NCI-H69 (cell line): ENCODE results near the gene FAM20C.
"Not testable (repeated sequence)": the region's sequence is repeated elsewhere in the genome, so short reads cannot be mapped to it uniquely, and the experiment has no call there.

Experiments used
- DNase-seq: peaks from one replicate; lab custom pipeline; 2025; lab: John Stamatoyannopoulos, UW

FAM20C gene

DNA sequence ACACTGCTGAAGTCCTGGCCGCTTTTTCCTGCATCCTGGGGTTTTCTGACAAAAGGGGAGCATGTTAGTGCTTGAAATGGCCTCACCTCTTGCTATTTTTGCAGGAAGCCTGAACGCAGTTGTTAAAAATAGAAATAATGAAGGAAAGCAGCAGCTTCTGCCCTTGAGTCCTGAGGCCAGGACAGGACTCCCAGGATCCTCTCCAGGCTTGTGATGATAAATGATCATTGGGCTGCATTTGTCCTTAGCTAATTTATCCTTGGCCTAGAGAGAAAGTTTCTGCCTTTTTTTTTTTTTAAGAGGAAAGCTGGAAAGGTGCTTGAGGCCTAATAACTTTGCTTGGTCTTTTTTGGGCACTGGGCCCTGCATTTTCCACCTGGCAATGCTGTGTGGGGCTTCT, 17.7 kb upstream of the FAM20C start:
- no peak for DNase-seq

DNA sequence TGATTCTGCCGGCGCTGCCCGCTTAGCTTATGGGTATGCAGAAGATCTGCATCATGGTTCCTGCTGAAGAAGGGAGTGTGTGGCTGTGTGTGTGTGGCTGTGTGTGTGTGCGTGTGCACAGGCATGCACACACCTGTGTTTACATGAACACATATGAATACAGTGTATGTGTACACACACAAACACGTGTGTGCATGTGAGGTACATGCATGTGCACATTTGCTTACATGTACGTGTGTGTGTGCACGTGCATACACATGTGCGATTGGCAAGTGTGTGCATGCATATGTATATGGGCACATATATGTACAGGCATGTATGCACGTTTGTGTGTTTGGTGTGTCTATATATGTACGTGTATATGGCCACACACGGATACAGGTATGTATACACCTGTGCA, 16.4 kb upstream of the FAM20C start:
- DNase-seq = no peak

DNA sequence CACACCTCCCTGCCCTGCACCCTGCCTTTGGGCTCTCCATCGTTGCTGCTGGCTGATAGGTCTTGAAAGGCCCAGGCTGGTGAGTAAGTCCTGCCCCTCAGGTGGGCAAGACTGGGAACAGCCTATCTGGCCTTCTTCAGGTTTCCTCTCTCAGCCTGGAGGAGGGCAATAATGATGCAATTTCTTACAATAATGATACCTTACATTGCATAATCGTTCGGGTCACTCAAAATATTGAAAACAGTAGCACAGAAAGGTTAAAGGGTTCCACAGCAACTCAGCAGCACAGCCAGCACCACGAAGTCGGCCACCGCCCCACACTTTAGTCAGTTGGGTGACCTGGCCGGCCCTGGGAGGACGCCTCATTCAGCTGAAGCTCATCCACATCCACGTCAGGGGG, 16.0 kb upstream of the FAM20C start:
- DNase-seq = no peak

DNA sequence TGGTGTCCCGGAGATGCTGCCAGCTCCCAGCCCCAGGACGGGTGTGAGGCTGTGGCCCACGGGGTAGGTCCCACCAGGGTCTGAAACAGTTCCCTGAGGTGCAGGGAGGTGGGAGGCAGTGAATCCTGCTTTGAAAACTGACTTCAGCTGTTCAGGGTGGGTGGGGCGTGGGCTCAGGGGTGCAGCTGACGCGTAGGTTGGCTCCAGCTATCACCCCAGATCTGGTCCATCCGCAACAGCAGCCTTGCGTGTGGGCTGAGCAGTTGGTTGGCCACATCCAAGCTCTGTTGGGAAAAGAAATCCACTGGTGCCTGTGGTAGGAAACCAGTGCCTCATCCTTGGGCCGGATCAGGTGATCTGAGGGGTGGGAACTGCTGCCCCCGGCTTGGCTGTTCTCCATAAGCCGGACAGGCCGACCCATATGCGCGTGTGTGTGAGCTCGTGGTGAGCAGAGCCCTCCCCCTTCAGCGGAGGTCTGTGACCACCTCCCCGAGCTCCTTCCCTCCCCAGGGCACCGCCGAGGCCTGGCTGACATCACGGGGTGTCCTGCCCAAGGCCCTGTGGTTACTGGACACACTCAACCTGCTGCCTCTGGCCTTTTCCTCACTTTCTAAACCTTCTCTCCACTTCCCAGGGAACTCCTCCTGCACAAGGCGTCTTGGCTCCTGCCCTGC, 15.4 kb upstream of the FAM20C start:
- no peak for DNase-seq

DNA sequence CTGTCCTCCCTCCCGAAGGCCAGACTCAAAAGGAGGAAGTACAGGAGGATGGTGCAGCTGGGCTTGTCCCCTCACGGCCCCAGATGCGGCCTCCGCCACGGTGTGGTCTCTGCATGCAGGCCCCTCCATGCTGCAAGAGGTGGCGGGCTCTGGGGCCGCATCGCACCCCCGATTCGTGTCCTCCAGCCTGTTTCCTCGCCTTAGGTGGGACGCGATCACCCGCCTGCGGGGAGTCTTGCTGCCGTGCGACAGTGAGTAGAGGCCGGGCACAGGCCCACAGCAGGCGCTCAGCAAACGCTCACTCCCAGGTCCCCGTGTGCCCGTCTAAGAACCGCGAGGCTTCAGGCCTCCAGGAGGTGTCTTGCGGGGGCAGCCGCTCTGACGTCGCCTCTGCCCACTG, 13.9 kb upstream of the FAM20C start:
- DNase-seq = no peak

DNA sequence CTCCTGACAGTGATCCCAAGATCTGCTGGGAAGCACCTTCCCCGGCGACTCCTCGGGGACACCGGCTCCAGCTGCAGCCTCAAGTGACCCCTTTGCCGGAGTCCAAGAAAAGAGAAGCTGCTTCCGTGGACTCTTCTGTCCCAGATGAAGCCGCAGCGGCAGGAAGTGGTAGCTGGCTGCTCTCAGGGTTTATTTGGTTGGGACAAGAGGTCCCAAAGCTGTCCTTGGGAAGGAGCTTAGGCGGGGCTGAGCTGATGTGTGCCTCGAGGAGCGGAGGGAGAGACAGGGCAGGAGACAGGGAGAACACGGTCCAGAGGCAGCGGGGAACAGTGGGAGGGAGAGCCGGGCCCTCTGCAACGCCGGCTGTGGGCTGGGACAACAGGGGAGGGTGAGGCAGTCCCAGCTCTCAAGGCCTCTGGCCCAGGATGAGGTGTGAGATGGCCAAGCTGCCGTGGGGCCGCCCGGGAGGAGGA, 13.1 kb upstream of the FAM20C start:
- no peak for DNase-seq

DNA sequence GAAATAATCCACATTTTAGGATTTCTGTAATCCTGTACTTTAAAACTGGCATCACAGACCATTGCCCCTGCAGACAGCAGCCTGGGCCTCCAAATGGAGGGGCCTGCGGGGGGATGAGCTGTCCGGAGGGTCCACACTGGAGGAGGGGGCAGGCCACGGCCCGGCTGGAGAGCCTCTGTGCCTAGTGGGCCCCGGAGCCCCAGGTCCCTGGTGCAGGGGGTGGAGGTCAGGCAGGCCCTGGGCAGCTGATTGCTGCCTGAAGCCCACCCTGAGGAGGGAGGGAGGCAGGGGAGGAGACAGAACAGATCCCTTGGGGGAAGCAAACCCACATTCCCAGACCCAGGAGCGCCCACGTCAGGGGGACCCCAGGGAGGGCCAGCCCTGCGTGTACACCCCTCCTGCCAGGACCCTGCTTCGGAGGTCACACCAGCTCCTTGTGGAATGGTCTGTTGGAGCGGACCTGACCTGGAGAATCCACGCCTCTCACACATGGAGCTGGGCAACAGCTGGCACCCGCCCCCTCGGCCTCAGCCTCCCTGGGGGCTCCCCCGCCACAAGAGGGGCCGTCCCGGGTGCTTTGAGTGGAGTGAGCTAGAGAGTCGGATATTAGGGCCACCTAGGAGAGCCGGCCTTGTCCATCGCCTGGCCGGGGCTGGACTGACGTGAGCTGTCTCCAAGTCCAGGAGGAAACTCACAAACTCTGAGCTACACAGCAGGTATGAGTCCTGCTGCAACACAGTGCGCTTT, 12.2 kb upstream of the FAM20C start:
- DNase-seq = no peak

DNA sequence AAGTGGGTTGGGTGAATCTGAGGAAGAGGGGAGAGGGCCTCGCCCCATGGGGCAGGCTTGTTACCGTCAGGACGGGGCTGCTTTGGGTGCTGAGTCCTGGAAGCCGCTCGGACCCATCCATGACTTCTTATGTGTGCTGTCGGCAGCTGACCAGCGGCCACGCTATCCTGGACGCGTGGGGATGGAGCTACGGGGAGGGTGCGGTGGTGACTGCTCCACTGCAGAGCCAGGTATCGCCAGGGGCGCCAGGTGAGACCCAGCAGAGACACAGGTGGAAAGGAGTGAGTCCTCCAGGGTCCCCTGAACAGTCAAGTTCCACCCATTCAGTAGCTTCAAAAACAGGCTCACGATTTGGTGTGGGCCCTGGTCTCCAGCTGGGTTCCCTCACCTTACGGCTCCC, 10.6 kb upstream of the FAM20C start:
- no peak for DNase-seq

DNA sequence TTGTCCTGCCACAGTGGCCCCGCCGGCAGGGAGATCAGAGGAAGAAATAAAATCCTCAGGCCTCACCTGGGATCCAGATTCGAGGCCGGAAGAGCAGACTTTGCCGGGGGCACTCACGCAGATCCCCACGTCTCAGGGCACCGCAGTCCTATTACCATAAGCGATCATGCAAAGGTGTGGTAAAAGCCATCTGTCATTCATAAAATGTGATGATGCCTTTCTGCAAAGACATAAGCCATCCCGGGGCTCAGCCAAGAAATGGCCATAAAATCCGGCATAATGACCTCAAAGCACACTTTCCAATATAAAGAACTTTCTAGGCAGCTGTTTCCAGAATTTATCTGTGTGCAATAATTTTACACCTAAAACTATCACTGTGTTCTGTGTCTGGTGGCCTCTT, 9.9 kb upstream of the FAM20C start:
- not testable (repeated sequence) for DNase-seq

DNA sequence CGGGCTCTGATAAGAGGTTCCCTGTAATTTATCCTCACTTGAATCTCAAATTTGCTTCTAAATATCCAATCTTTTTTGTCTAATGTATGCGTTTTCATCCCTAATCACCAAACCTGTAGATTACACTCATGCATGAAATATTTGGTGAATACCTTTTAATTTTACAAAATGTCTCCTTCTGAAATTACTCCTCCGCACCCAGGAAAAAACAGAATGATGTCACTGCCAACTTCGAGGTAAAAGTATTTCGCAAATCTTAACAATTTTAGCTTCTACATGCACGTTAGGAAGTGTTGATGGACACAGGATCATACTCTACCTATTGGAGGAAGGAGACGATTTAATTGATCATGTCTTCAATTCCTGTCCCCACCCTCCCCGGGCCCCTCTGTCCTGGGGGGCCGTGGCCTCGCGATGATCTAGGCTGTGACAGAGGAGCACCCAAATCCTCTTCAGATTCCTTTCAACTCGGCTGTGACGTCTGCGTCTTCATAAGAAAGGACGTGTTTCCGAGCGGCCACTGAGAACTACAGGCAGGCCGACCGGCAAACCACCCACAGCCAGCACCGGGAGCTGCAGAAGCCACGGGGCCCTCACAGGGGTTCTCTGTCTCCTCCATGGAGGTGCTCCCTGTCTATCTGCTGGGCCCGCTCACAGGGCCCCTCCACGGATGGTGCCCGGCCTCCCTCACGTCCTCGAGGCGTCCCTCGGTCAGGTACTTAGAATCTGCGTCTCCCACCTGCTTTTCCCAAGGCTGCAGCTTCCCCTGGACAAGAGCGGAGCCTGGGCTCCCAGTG, 8.7 kb upstream of the FAM20C start:
- no peak for DNase-seq

DNA sequence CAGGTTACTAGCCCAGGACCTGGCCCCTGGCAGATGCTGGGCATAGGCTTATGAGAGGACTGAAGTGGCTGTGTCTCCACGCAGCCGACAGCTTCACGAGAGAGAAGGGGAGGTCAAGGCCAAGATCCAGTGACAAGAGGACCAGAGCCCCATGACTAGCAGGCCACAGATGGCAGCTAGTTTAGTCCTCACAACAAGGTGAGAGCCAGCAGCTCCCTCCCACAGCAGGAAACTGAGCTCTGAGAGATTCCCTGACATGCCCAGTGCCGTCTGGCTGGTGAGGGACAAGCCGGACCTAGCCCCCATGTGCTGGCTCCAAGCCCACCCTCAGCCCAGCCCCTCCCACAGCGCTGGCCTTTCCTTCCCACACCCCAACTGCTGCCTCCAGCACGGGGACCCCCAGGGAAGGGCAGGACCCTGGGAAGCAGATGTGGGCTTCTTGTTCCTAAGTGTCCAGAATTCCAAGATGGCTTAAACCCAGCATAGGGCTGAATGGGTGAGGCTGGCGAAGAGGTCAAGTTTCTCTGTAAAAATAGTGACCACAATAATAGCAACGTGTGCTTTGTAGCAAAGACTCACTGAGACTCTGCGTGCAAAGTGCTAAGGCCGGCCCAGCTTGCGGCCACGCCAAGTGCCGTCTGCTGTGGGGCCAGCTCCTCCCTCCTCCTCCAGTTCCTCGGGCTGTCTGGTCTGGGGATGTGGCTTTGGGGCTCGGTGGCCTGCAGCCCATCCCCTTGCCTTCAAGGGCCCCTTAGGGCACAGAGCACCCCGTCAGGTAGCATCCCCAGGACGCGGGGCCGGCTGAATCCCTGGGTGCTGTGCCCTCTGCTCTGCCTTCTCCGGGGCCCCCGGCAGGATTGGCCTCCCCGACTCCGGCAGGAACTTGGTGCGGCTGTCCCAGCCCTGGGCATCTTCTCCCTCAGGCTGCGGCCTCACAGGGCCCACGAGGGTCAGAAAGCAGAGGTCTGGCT, 7.8 kb upstream of the FAM20C start:
- DNase-seq = no peak

DNA sequence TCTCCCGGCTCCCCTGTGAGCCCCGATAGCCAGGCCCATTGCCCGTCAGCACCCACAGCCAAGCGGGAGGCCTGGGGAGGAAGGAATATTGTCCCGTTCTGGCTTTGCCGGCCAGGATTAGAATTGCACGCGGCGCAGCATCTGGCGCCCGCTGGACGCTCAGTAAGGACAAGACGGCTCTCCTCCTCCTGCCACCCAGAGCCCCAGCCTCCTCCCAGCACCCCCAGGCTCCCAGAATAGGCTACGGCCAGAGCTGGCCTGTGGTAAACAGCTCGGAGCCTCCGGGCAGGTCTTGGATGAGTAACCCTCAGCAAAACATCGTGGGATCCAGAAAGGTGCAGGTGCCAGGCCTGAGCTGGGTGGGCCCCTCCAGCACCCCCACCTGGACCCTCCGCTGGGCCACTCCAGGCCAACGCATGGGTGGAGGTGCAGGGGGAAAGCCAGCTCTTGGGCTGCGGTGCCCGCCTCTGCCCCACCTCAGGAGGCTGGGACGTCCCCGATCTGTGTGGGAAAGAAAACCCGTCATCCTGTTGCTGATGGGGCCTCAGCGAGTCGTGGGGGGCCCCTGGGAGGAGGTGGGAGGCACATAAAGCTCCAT, 5.8 kb upstream of the FAM20C start:
- DNase-seq = no peak

DNA sequence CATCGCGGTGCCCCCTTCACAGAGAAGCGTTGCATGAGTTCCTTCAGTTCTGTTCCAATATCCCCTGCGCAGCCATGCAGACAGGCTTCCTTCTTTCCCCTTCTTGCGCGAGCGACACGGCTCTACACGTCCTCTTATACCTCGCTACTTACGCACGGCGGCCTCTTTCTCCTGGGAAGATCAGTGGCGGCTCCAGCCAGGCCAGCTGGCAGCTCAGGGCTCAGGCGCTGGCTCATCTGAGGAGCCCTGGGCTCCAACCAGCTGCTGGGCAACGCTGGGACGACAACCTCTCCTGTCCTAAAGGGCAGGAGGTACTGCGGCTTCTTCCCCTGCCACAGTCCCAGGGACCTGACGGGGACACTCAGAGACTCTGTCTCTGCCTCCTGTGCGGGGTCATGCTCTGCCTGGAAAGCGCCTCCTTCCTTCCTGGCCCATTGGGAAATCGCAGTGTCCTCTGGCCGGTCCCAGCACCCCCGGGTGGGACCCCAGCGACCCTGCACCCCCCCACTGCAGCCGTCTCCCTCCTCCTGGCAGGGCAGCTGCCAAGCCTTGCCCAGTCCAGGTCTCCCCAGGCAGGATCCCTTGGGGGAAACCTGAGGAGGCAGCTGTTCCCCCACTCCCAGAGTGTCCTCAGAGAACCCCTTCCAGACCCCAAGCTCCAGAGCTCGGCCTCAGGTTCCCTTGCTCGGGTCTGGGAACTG, 5.0 kb upstream of the FAM20C start:
- DNase-seq = no peak

DNA sequence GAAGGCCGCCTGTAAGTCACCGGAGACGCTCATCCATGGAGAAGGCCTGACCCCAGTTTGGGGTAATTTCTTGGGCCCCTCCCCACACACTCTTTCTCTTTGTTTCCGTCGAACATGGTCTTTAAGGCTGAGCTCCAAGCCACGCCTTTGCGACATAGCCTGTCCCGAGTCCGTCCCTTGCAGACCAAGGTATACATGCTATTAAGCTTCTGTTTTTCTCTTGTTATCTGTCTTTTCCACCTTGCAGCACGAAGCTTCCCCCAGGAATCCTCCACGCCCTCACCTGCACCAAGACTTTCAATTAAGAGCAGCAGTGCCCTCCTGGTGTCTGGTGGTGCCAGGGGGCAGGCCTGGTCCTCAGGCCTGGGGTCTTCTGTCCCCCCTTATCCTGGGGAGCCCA, 4.2 kb upstream of the FAM20C start:
- DNase-seq = no peak

DNA sequence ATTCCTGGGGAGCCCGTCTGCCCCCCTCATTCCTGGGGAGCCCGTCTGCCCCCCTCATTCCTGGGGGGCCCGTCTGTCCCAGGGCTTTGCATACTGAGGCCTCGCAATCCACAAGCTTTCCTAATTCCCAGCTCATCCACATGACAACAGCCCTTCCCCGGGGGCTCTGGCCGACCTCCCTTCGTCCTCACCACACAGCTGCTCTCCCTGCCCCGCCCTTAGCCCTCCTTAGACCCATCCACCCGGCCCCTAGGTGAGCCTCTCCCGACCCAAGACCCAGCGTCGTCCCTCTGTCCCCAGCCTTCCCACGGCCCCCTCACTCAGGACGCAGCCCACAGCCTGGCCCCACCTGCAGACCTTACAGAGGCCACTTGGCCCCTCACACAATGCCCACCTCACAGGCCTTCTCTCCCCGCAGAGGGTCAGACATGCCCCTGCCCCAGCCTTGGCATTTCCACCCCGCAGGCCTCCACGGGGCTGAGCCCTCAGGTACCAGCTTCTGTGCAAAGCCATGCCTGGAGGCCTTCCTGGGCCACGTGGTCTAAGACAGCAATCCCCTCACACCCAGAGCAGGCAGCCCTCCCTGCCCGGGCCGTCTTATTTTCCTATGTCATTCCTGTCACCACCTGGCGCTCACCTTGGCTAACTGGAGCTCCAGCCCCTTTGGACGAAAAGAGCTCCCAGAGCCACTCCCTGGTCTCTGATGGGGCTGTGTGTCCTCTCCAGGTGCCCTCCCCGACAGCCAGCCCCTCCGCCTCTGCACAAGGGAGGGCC, 3.5 kb upstream of the FAM20C start:
- no peak for DNase-seq

DNA sequence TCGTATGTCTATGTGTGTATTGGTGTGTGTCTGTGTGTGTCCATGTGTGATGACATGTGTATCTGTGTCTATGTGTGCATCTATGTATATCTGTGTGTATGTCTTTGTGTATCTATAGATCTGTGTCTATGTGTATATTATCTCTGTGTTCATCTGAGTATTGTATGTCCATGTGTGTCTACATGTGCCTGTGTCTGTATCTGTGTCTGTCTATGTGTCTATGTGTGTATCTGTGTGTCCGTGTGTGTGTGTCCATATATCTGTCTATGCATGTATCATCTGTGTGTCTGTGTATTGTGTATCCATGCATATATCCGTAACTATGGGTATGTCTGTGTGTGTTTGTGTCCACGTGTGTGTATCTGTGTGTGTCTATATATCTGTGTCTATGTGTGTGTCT, 2.7 kb upstream of the FAM20C start:
- DNase-seq = no peak

DNA sequence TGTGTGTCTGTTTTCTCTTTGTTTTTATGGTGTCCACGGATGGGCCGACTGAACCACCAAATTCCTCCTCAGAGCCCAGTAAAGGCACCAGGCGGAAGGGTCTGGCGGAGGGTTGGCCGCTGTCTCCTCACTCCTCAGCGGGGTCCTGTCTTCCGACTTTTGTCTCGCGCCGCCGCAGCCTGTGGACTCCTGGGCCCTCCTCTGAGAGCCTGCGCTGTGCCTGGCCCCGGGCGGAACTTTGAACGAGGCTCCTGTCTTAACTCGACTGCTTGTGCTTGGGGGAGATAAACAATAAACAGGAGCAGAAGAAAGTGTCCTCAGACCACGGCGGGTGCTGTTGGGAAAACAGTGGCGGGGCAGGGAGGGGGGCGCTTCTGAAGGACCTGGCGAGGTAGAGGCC, 2.2 kb upstream of the FAM20C start:
- no peak for DNase-seq

DNA sequence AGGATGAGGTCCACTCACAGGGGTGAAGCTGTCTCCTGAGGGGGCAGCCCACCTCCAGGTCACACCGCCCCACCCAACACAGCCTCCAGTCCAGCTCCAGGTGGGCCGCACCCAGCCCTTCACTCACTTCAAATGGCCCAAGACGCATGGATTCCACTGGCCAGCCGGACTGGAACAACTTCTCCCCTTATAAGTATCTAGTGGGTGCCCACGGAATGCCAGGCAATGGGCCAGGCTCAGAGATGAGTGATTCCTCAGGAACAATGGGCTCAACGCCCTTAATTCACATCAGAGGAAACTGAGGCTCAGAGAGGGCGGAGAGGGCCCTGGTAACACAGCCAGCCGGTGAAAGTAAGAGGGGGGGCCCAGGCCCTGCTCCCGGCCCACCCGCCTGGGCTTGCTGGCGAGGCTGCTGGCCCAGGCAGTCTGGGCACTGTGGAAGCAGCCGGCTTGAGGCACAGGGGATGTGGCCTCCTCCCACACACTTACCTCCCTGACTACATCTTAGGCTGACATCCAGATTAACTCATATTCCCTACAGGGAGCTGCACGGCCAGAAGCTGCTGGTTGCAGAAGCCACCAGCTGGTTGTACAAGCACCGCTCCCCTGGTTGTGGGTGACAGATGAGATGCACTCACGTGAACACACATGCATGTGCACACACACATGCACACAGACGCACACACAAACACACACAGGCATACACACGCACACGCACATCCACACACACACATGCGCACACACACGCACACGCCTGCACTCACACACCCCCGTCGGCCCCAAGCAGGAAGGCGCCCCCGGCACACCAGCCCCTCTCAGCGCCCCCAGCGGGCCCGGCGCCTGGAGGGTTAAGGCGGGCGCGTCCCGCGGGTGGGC, 1.0 kb upstream of the FAM20C start:
- peak; percentile 37 for DNase-seq
